Calu3 (cell line): Measurements from ENCODE around the gene MRPL20. TPM values are rescaled to one million over a fixed set of nuclear protein-coding genes. Genes with fewer than 3 reads are reported as not detected.
"Not testable (repeated sequence)": the region's sequence is repeated elsewhere in the genome, so short reads cannot be mapped to it uniquely, and the experiment has no call there.

Experiments used
- Bru-seq: library from RNA; stranded (reverse); fragments of 400-500 nt; gene quantifications from one replicate; lab custom pipeline; 2021; lab: Mats Ljungman, UMichigan
- BruChase-seq, 2 experiments: library from RNA; stranded (reverse); fragments of 400-500 nt; gene quantifications; one replicate each; lab custom pipeline; 2021; lab: Mats Ljungman, UMichigan
- BruUV-seq: library from RNA; stranded (reverse); fragments of 400-500 nt; replicated peaks from 2 replicates; lab custom pipeline; 2021; lab: Mats Ljungman, UMichigan
- CTCF ChIA-PET: fragments of 300-600 bp; sonication (Branson Sonifier 250); formaldehyde crosslinking; loops from one replicate; lab custom pipeline; 2022; ENCODE audit warnings: antibody characterized with exemption; lab: Charles Lee
- DNase-seq: peaks from one replicate; pipeline ENCODE4 v3.0.0; 2022
- H3K27ac Mint-ChIP-seq: one replicate; pipeline ENCODE4 v1.8.0; 2022; ENCODE audit warnings: mixed read lengths; ENCODE audit not compliant: unreplicated experiment
- H3K27me3 Mint-ChIP-seq: one replicate; pipeline ENCODE4 v1.8.0; 2022; ENCODE audit warnings: mixed read lengths; ENCODE audit not compliant: unreplicated experiment
- H3K36me3 Mint-ChIP-seq: one replicate; pipeline ENCODE4 v1.8.0; 2022; ENCODE audit warnings: mild to moderate bottlenecking, moderate library complexity, mixed read lengths; ENCODE audit not compliant: insufficient read depth, unreplicated experiment
- H3K4me1 Mint-ChIP-seq: one replicate; pipeline ENCODE4 v1.8.0; 2022; ENCODE audit warnings: mild to moderate bottlenecking, low read depth, mixed read lengths; ENCODE audit not compliant: unreplicated experiment
- H3K4me3 Mint-ChIP-seq: one replicate; pipeline ENCODE4 v1.8.0; 2022; ENCODE audit warnings: mild to moderate bottlenecking, low read depth, moderate library complexity, mixed read lengths; ENCODE audit not compliant: unreplicated experiment
- H3K9me3 Mint-ChIP-seq: one replicate; pipeline ENCODE4 v1.8.0; 2022; ENCODE audit warnings: low read depth, mixed read lengths; ENCODE audit not compliant: unreplicated experiment
- intact Hi-C: fragments of 100-400 bp; cut with micrococcal nuclease; formaldehyde crosslinking; loops from one replicate; pipeline ENCODE4 v1.10.0; 2022; ENCODE audit not compliant: unreplicated experiment
- long read RNA-seq: library from polyadenylated mRNA; stranded (forward); transcript quantifications from one replicate; pipeline ENCODE4 v2.0.0, GENCODE V29; 2022
- total RNA-seq: library from RNA; stranded (reverse); gene quantifications from 2 replicates; pipeline ENCODE4 v1.2.3, GENCODE V29; 2022
- TF ChIP-seq, protein P1 (sequence below): fragments of 200-600 bp; IDR thresholded peaks from one replicate; pipeline ENCODE4 v1.8.0; 2022; ENCODE audit warnings: antibody characterized with exemption; ENCODE audit not compliant: unreplicated experiment

Gene MRPL20
- total RNA-seq, result 81.2 and 99.1 TPM in 2 replicates
- percentile 76 among the genes with signal in this experiment for Bru-seq, nascent RNA
- percentile 92 among the genes with signal in this experiment for BruChase-seq, experiment 1, labeled RNA remaining after a 6-hour chase
- BruChase-seq, experiment 2, labeled RNA remaining after a 2-hour chase, result percentile 85 among the genes with signal in this experiment
- long read RNA-seq, transcript MRPL20-201 (4 exons, 721 nt), result major isoform, 111 of 128 reads
- long read RNA-seq, partial matches to known transcripts, result 3 of 128 reads
- long read RNA-seq, other reads (novel, unspliced or antisense), result 14 of 128 reads

DNA sequence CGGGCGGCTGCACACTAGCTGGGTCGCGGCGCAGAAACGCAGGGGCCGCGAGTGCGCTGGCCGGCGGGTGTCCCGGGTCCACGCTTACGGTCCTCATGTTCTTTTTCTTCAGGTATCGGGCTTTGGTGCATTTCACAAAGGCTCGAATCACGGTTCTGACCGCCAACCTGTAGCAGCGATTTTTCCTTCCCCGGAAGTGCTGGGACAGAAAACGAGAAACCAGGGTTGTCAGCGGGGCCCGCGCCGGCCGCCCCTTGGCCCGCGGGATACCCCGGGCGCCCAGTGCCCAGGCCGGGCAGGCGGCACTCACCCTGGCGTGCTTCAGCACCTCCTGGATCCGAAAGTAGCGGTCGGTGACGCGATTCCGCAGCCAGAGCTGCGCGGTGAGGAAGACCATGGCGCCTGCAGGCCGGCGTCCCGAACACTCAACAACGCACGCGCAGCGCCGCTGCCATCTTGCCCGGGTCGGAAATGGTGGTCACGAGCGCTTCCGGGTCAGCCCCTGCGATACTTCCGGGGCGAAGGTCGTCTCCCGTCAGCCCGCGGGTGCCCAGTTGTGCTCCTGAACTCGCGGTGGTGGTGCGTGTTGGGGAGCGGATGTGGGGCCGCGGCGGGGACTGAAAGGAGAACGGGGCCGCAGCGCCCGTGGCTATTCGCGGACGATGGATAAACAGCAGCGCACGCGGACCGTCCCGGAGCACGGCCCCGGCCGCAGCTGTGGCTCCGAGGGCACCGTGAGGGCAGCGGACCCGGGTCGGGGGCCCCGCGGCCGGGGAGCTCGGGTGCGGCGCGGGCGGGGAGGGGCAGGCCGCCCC lies at the start of gene MRPL20:
MRPL20 (minus strand) TSS at position 473 of the 815 bp plus-strand sequence; CDS start at position 397, 76 bp downstream.
- peak within 1 kb of the TSS; percentile 82 for H3K27ac Mint-ChIP-seq
- H3K4me1 Mint-ChIP-seq, result no peaks in the 10 kb centered on the region
- CTCF ChIA-PET, result interaction anchor here (1.0 to 1.4 kb wide), 2 partner anchors 26 to 98 kb away, joined by 4 to 5 read pairs; no protein-coding TSS in a partner anchor
- TF ChIP-seq, protein P1, sequence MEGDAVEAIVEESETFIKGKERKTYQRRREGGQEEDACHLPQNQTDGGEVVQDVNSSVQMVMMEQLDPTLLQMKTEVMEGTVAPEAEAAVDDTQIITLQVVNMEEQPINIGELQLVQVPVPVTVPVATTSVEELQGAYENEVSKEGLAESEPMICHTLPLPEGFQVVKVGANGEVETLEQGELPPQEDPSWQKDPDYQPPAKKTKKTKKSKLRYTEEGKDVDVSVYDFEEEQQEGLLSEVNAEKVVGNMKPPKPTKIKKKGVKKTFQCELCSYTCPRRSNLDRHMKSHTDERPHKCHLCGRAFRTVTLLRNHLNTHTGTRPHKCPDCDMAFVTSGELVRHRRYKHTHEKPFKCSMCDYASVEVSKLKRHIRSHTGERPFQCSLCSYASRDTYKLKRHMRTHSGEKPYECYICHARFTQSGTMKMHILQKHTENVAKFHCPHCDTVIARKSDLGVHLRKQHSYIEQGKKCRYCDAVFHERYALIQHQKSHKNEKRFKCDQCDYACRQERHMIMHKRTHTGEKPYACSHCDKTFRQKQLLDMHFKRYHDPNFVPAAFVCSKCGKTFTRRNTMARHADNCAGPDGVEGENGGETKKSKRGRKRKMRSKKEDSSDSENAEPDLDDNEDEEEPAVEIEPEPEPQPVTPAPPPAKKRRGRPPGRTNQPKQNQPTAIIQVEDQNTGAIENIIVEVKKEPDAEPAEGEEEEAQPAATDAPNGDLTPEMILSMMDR, result no peak
- no peaks in the 10 kb centered on the region for H3K27me3 Mint-ChIP-seq
- no TSS peak for BruUV-seq
- intact Hi-C loops, result no loop called here
- no peaks in the 10 kb centered on the region for H3K9me3 Mint-ChIP-seq
- DNase-seq, result peak; percentile 86
- H3K36me3 Mint-ChIP-seq, result peaks cover 58% of the 10 kb centered on the region
- peak within 1 kb of the TSS; percentile 83 for H3K4me3 Mint-ChIP-seq

DNA sequence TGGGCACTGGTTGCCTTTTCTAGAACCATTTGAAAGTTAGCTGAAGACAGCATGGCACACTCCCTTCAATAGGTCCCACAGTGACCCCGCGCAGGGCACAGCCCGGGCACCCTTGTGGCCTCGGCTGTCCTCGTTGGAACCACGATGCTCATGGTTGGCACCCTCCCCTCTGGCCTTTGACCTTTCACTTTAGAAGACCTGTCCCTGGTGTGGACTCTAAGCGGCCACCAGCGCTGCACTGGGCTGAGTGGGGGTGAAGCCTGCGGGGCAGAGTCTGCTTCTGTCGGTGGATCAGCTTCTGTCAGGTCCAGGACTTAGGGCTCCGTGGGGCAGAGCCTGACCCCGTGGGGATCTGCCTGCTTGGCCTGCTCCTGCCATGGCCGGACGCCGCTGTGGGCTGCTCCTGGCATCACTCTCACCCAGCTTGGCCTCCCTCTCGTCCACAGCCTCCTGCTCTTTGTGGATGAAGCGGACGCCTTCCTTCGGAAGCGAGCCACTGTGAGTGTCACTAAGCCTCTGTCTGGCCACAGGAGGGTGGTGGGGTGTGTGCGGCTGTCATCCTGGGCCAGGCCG lies 49.7 kb upstream of the MRPL20 start:
- H3K27me3 Mint-ChIP-seq, intact Hi-C loops, H3K4me1 Mint-ChIP-seq, H3K9me3 Mint-ChIP-seq, BruUV-seq, DNase-seq, H3K36me3 Mint-ChIP-seq, H3K27ac Mint-ChIP-seq, H3K4me3 Mint-ChIP-seq: not testable (repeated sequence)
- CTCF ChIA-PET, result interaction anchor here (0.7 kb wide), 1 partner anchor 309 kb away, joined by 3 read pairs; no protein-coding TSS in a partner anchor

DNA sequence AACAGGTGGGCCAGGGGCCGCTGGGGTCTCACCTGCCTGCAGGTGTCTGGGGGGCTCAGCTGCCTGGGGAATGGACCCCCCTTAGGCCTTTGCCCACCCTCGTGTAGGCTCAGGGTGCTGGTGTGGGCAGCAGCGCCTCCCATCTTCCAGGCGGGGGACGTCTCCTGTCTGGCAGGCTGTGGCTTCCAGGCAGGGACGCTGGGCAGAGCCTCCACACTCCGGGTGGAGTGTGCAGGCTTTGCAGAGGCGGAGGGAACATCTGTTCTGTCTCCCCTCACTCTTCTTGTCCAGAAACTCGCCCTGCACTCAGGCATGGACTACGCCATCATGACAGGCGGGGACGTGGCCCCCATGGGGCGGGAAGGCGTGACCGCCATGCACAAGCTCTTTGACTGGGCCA lies 48.8 kb upstream of the MRPL20 start:
- intact Hi-C loops, BruUV-seq, H3K4me1 Mint-ChIP-seq, H3K4me3 Mint-ChIP-seq, H3K27ac Mint-ChIP-seq, CTCF ChIA-PET, H3K9me3 Mint-ChIP-seq, DNase-seq, H3K27me3 Mint-ChIP-seq, H3K36me3 Mint-ChIP-seq: not testable (repeated sequence)

DNA sequence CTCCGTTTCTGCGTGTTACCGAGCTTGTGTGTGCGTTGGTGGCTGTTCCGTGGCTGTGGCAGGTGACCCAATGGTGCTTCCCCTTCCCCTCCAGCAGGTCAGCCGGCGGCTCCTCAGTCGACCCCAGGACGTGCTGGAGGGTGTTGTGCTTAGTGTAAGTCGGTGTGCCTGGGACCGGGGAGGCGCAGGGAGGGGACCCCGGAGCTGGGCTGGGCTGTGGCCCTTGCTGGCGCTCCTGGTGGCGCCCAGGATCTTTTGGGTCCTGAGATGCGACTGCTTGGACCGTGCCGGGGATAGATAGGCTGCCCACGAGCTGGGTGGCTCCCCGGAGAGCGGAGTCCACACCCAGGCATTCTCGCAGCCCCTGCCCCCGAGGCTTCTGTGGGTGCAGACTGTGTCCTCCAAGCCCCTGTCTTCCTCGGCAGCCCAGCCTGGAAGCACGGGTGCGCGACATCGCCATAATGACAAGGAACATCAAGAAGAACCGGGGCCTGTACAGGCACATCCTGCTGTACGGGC lies 48.3 kb upstream of the MRPL20 start:
- TF ChIP-seq, protein P1, result no peak
- Mint-ChIP-seq H3K27me3 (no peaks in the 10 kb centered on the region), H3K36me3 (no peaks in the 10 kb centered on the region), H3K4me1 (no peaks in the 10 kb centered on the region), H3K27ac (no peak overlapping the region), H3K9me3 (no peaks in the 10 kb centered on the region), H3K4me3 (no peak overlapping the region)
- intact Hi-C loops, result no loop called here
- CTCF ChIA-PET, result no interaction called here
- no peak for DNase-seq
- no TSS peak for BruUV-seq

DNA sequence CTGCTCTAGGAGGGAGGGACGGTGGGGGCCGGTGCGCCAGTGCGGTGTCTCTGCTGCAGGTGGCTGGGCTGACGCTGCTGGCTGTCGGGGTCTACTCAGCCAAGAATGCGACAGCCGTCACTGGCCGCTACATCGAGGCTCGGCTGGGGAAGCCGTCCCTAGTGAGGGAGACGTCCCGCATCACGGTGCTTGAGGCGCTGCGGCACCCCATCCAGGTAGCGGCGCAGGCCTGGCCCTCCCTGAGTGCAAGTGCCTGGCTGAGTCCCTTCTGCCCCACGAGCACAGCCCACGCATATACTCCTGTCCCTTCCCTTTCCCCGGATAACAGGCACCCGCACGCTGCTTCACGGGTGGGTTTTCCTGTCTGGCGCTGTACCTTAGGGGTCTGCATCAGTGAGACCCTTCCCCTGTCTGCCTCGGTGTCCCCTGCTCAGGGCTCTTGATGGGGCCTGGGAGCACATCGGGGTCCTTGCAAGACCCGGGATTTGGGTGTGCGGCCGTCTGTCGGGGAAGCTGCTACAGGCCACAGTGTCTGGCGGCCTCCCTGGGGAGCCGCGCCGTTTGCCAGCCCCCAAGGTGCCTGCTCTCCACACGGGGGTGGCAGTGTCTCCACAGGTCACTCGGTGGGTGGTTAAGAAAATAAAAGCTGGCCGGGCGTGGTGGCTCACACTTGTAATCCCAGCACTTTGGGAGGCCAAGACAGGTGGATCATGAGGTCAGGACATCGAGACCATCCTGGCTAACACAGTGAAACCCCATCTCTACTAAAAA lies 47.4 kb upstream of the MRPL20 start:
- H3K4me1 Mint-ChIP-seq, CTCF ChIA-PET, H3K9me3 Mint-ChIP-seq, BruUV-seq, intact Hi-C loops, H3K27me3 Mint-ChIP-seq, DNase-seq, H3K4me3 Mint-ChIP-seq, H3K27ac Mint-ChIP-seq, H3K36me3 Mint-ChIP-seq: not testable (repeated sequence)
